Lower leg skin (tissue), 3 donors: Measurements from ENCODE around the gene PQBP1.

Experiments
- CTCF ChIP-seq, 3 donors: fragments of 450-650 bp; IDR thresholded peaks; one replicate each; pipeline ENCODE4 v1.5.1; 2016; ENCODE audit warnings: antibody characterized with exemption in 3 of 3, mild to moderate bottlenecking in 3 of 3, moderate library complexity in 2 of 3
- POLR2A ChIP-seq, 2 donors: fragments of 450-650 bp; IDR thresholded peaks; one replicate each; pipeline ENCODE4 v1.6.1; 2016 to 2017; ENCODE audit warnings: antibody characterized with exemption in 2 of 2, mild to moderate bottlenecking in 1 of 2, moderate library complexity in 1 of 2

- TF ChIP-seq CTCF (IDR thresholded peaks at IDR 0.05) (no peak), POLR2A (IDR thresholded peaks at IDR 0.05) (no peak)
Measured at GRCh38 chrX:48901069-48901468, 3.3 kb downstream of the PQBP1 start.
